GM08714 (cell line): ENCODE results near the gene ALK.

Experiments used
- H3K4me3 ChIP-seq: fragments of 200-500 bp; sonication (Bioruptor generic); 2 replicates; pipeline ENCODE4 v1.5.1; 2014; ENCODE audit warnings: mild to moderate bottlenecking, low read length, inconsistent platforms
- ZNF274 ChIP-seq: IDR thresholded peaks from 2 replicates; pipeline ENCODE4 v1.6.1; 2012; ENCODE audit warnings: mild to moderate bottlenecking, low read depth, low read length

Gene ALK

GRCh38 chr2:29724282-29724681 lies 197.1 kb downstream of the ALK start:
- H3K4me3 ChIP-seq: no peak overlapping the region
- TF ChIP-seq ZNF274: no peak

GRCh38 chr2:29723255-29724001 lies 198.0 kb downstream of the ALK start:
- no peak overlapping the region for H3K4me3 ChIP-seq
- TF ChIP-seq ZNF274: no peak

DNA sequence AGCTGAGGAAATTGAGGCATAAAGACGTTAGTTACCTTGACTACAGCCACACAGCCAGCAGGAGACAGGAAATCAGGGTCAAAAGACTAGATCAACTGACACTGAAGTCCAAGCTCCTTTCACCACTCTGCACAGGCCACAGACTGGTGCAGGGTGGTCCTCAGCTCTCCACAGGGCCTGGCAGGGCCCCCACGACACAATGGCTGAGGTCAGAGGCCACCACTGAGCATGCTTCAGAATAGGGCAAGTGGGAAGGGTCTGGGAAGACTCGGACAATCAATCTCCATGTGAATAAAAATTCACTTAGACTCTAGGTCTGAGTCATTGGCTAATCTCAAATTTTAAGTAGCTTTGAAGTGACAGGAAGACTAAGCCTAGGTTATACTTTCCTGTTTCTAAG lies 201.7 kb downstream of the ALK start:
- no peak overlapping the region for H3K4me3 ChIP-seq
- TF ChIP-seq ZNF274: no peak

GRCh38 chr2:29718076-29718686 lies 203.2 kb downstream of the ALK start:
- TF ChIP-seq ZNF274: no peak
- no peak overlapping the region for H3K4me3 ChIP-seq

GRCh38 chr2:29715655-29716054 lies 205.7 kb downstream of the ALK start:
- TF ChIP-seq ZNF274: no peak
- no peak overlapping the region for H3K4me3 ChIP-seq

DNA sequence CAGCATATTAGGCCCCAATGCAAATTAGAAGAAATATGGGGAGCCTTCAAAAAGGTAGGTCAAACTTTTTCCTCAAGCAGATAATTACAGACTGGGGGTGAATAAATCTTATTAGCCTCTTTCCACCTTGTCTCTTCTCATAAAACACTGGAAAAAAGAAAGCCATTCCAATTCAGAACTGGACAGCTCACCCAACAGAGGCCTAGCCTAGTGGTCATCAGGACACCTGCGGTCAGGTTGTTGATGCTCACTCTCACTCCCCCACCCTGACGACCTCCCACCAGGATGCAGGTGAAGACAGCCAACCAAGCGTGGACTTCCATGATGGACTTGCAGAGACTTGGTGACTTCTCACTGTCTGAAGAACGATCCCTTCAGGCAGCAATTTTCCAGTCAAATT lies 207.1 kb downstream of the ALK start:
- no peak for TF ChIP-seq ZNF274
- no peak overlapping the region for H3K4me3 ChIP-seq

- no peak for TF ChIP-seq ZNF274
- H3K4me3 ChIP-seq: no peak overlapping the region
Measured at GRCh38 chr2:29706171-29706720, 215.1 kb downstream of the ALK start.

- TF ChIP-seq ZNF274: no peak
- H3K4me3 ChIP-seq: no peak overlapping the region
Measured at GRCh38 chr2:29705616-29706015, 215.8 kb downstream of the ALK start.

GRCh38 chr2:29703336-29703735 lies 218.1 kb downstream of the ALK start:
- H3K4me3 ChIP-seq: no peak overlapping the region
- TF ChIP-seq ZNF274: no peak

DNA sequence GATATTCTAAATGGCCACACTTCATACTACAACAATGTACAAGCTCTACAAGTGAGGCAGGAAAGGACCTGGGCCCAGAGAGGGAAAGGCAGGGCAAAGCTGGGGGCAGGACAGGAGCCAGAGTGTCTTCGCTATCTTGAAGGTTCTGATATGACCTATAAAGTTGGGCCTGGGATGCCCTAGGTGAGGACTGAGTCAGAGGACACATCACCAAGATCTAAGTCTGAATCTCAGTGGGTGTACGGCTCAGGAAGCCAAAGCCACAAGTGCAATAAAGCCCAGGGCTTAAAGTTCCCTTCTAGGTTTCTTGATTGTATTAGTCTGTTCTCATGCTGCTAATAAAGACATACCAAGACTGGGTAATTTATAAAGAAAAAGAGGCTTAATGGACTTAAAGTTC lies 219.1 kb downstream of the ALK start:
- no peak for TF ChIP-seq ZNF274
- no peak overlapping the region for H3K4me3 ChIP-seq

DNA sequence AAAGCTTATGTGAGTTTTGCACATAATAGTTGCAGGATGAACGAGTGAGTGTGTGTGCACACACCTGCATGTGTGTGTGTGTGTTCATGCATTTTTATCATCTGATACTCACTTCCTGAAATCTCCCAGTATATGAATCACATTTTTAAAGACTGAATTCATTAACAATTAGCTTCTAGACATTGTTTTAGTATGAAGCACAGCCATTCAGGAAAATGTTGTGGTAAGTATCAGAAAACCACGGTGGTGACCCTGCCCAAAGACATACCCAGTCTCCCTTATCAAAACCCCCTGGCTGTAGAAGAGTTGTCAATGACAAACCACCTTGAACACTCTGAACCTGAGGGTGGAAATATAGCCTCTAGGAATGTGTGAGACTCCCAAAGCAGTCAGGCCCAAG lies 220.8 kb downstream of the ALK start:
- H3K4me3 ChIP-seq: no peak overlapping the region
- TF ChIP-seq ZNF274: no peak

DNA sequence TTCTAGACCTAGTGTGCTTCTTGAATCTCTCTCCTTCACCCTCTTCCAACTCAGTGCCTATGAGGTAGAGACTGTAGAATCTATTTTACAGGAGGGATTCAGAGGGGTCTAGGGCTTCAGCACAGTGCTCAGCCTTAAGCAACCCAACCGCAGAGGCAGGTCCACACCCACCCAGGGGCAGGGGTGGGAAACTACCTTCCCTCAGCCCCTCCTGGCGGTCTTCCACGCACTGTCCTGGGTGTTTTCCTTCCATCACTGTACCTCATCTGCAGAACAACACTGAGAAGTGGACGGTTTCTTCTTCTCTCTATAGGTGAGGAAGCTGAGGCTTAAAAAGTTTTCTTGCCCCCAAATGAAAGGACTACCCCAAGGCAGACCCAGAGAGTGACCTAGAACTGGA lies 222.3 kb downstream of the ALK start:
- TF ChIP-seq ZNF274: no peak
- H3K4me3 ChIP-seq: no peak overlapping the region

GRCh38 chr2:29698216-29698615 lies 223.2 kb downstream of the ALK start:
- TF ChIP-seq ZNF274: no peak
- no peak overlapping the region for H3K4me3 ChIP-seq

GRCh38 chr2:29697715-29698114 lies 223.7 kb downstream of the ALK start:
- TF ChIP-seq ZNF274: no peak
- no peak overlapping the region for H3K4me3 ChIP-seq

DNA sequence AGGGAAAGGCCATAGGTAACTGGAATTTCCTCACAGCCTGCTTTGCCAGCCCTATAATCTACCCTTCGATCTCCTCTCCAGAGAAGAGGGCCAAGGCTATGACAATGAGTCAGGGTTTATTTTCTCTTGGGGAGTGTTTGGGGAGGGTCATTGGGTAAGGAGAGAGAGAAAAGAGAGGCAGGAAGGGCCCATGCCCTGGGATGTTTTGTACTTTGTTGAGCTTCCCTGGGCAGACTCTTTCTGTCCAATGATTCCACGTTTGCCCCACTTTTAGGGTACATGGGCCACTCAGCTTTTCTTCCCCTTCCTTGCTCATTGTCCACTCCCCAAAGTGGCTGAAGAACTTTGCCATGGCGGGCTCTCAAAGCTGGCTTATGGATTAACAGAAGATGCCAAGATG lies 224.2 kb downstream of the ALK start:
- no peak for TF ChIP-seq ZNF274
- no peak overlapping the region for H3K4me3 ChIP-seq
